Neuronal stem cell (in vitro differentiated cells): ENCODE data around the gene ANKDD1A.

Source experiments
- DNase-seq: peaks from one replicate; pipeline ENCODE4 v3.0.0-alpha.2; 2013; ENCODE audit warnings: low spot score
- H2AFZ ChIP-seq: one replicate; pipeline ENCODE4 v1.6.1; 2013; ENCODE audit warnings: mild to moderate bottlenecking, low read length, inconsistent platforms
- H2AK5ac ChIP-seq: 2 replicates; pipeline ENCODE4 v1.6.1; 2013; ENCODE audit warnings: low read depth, mild to moderate bottlenecking, inconsistent platforms, low read length, moderate library complexity, mixed read lengths
- H2BK120ac ChIP-seq: 2 replicates; pipeline ENCODE4 v1.6.1; 2013; ENCODE audit warnings: low read depth, mild to moderate bottlenecking, inconsistent platforms, low read length, moderate library complexity, mixed read lengths
- H2BK12ac ChIP-seq: one replicate; pipeline ENCODE4 v1.6.1; 2013; ENCODE audit warnings: low read length, inconsistent platforms
- H2BK15ac ChIP-seq: 2 replicates; pipeline ENCODE4 v1.6.1; 2013; ENCODE audit warnings: mild to moderate bottlenecking, low read length, inconsistent platforms, mixed read lengths
- H2BK5ac ChIP-seq: one replicate; pipeline ENCODE4 v1.6.1; 2013; ENCODE audit warnings: inconsistent platforms, mild to moderate bottlenecking, low read length, moderate library complexity
- H3K14ac ChIP-seq: one replicate; pipeline ENCODE4 v1.6.1; 2013; ENCODE audit warnings: low read length, inconsistent platforms
- H3K18ac ChIP-seq: 2 replicates; pipeline ENCODE4 v1.6.1; 2013; ENCODE audit warnings: low read length, inconsistent platforms
- H3K23ac ChIP-seq: 2 replicates; pipeline ENCODE4 v1.6.1; 2013; ENCODE audit warnings: low read depth, mild to moderate bottlenecking, mixed read lengths, low read length, inconsistent platforms; ENCODE audit not compliant: poor library complexity
- H3K27ac ChIP-seq: replicated peaks from 3 replicates; pipeline ENCODE4 v1.5.1; 2013; ENCODE audit warnings: low read length, inconsistent platforms
- H3K27me3 ChIP-seq, 3 experiments: 2 replicates each; pipeline ENCODE4 v1.6.1; 2013; ENCODE audit warnings: low read length in 3 of 3, mild to moderate bottlenecking in 2 of 3, inconsistent platforms in 1 of 3, low read depth in 1 of 3, mixed read lengths in 1 of 3, moderate library complexity in 1 of 3; ENCODE audit not compliant: control insufficient read depth in 3 of 3, insufficient read depth in 3 of 3
- H3K36me3 ChIP-seq, 2 donors: replicated peaks in 1 of 2; 2 replicates each; pipeline ENCODE4 v1.6.1; 2013; ENCODE audit warnings: low read length in 2 of 2; ENCODE audit not compliant: control insufficient read depth in 2 of 2, insufficient read depth in 2 of 2
- H3K4ac ChIP-seq: 2 replicates; pipeline ENCODE4 v1.6.1; 2013; ENCODE audit warnings: inconsistent platforms, mild to moderate bottlenecking, low read length, moderate library complexity
- H3K4me1 ChIP-seq, 2 donors: 1 replicate in 1 of 2; 2 replicates in 1 of 2; pipeline ENCODE4 v1.6.1; 2013; ENCODE audit warnings: low read length in 2 of 2, low read depth in 1 of 2; ENCODE audit not compliant: control insufficient read depth in 2 of 2, insufficient read depth in 1 of 2
- H3K4me2 ChIP-seq: one replicate; pipeline ENCODE4 v1.6.1; 2013; ENCODE audit warnings: mild to moderate bottlenecking, low read length, inconsistent platforms; ENCODE audit not compliant: insufficient read depth, poor library complexity, severe bottlenecking
- H3K4me3 ChIP-seq, 2 donors: 2 replicates each; pipeline ENCODE4 v1.5.1; 2013; ENCODE audit warnings: low read length in 2 of 2, mild to moderate bottlenecking in 2 of 2, inconsistent platforms in 1 of 2, moderate library complexity in 1 of 2
- H3K79me1 ChIP-seq: one replicate; pipeline ENCODE4 v1.6.1; 2013; ENCODE audit warnings: low read depth, mild to moderate bottlenecking, inconsistent platforms, low read length, moderate library complexity
- H3K9ac ChIP-seq: one replicate; pipeline ENCODE4 v1.6.1; 2013; ENCODE audit warnings: mild to moderate bottlenecking, low read depth, low read length, inconsistent platforms; ENCODE audit not compliant: poor library complexity
- H3K9me3 ChIP-seq, 2 donors: replicated peaks in 1 of 2; 2 replicates each; pipeline versions ENCODE3 to v1.6.1; 2013; ENCODE audit warnings: low read length in 2 of 2, mild to moderate bottlenecking in 2 of 2, inconsistent platforms in 1 of 2, low read depth in 1 of 2, mixed read lengths in 1 of 2, moderate library complexity in 1 of 2; ENCODE audit not compliant: control insufficient read depth in 2 of 2, insufficient read depth in 1 of 2
- H4K8ac ChIP-seq: one replicate; pipeline ENCODE4 v1.6.1; 2013; ENCODE audit warnings: low read depth, mild to moderate bottlenecking, inconsistent platforms, low read length, moderate library complexity
- H4K91ac ChIP-seq: one replicate; pipeline ENCODE4 v1.6.1; 2013; ENCODE audit warnings: low read length, low read depth, mild to moderate bottlenecking, inconsistent platforms; ENCODE audit not compliant: poor library complexity
- WGBS, 2 donors: extraction: QIAGEN DNeasy Blood & Tissue Kit; methylation state at CpG; one replicate each; pipeline ENCODE4 v1.1.7; 2013; ENCODE audit warnings: missing lambda C conversion rate in 2 of 2, mixed read lengths in 1 of 2; ENCODE audit not compliant: insufficient read length in 2 of 2, insufficient replicate concordance in 1 of 2; ENCODE audit errors: extremely low coverage in 2 of 2; 5-methylcytosine and 5-hydroxymethylcytosine counted together

Gene ANKDD1A

GRCh38 chr15:64930019-64930652 is 18.4 kb downstream of the ANKDD1A start:
- no peak overlapping the region for H3K9ac ChIP-seq
- no peak overlapping the region for H3K14ac ChIP-seq
- no CpG with 5 or more reads among the region's 10 CpGs for WGBS, 2 donors

GRCh38 chr15:64930778-64931371 is 19.2 kb downstream of the ANKDD1A start:
- no peaks in the 10 kb centered on the region for H3K9me3 ChIP-seq
- H2BK12ac ChIP-seq, result no peak overlapping the region
- no peak overlapping the region for H2AK5ac ChIP-seq
- no peak overlapping the region for H2BK15ac ChIP-seq
- H3K9ac ChIP-seq, result no peak overlapping the region
- no peak overlapping the region for H3K27ac ChIP-seq
- H4K91ac ChIP-seq, result no peak overlapping the region
- no peak overlapping the region for H3K4ac ChIP-seq
- no peak for DNase-seq
- peak overlapping the region; percentile 4 for H2BK5ac ChIP-seq
- no peaks in the 10 kb centered on the region for H3K36me3 ChIP-seq
- H2AFZ ChIP-seq, result no peak overlapping the region
- no peak overlapping the region for H3K4me3 ChIP-seq
- H3K27me3 ChIP-seq, result no peaks in the 10 kb centered on the region
- no peak overlapping the region for H3K14ac ChIP-seq
- H3K4me1 ChIP-seq, result no peaks in the 10 kb centered on the region
- WGBS, 2 donors, result no CpG with 5 or more reads among the region's 11 CpGs
- no peak overlapping the region for H3K23ac ChIP-seq
- no peak overlapping the region for H3K18ac ChIP-seq
- no peak overlapping the region for H2BK120ac ChIP-seq
- no peak overlapping the region for H3K4me2 ChIP-seq
- H4K8ac ChIP-seq, result no peak overlapping the region
- no peaks in the 10 kb centered on the region for H3K79me1 ChIP-seq

More at GRCh38 chr15:64930019-64930652, 18.4 kb downstream of the ANKDD1A start:
- H3K18ac ChIP-seq, result no peak overlapping the region
- H2BK12ac ChIP-seq, result no peak overlapping the region
- H3K4me2 ChIP-seq, result no peak overlapping the region
- no peaks in the 10 kb centered on the region for H3K36me3 ChIP-seq
- H2BK120ac ChIP-seq, result no peak overlapping the region
- no peaks in the 10 kb centered on the region for H3K4me1 ChIP-seq
- H3K27me3 ChIP-seq, result no peaks in the 10 kb centered on the region
- DNase-seq, result no peak
- no peak overlapping the region for H4K8ac ChIP-seq
- H3K4me3 ChIP-seq, result no peak overlapping the region
- no peak overlapping the region for H2AFZ ChIP-seq
- H3K9me3 ChIP-seq, result no peaks in the 10 kb centered on the region
- H2BK15ac ChIP-seq, result no peak overlapping the region
- H2AK5ac ChIP-seq, result no peak overlapping the region
- H3K23ac ChIP-seq, result peak overlapping the region; percentile 25
- H4K91ac ChIP-seq, result no peak overlapping the region
- H2BK5ac ChIP-seq, result no peak overlapping the region
- H3K27ac ChIP-seq, result no peak overlapping the region
- no peaks in the 10 kb centered on the region for H3K79me1 ChIP-seq
- no peak overlapping the region for H3K4ac ChIP-seq

- Histone ChIP-seq H3K79me1 (no peaks in the 10 kb centered on the region), H3K27ac (no peak overlapping the region), H3K18ac (no peak overlapping the region), H2BK15ac (no peak overlapping the region), H3K9me3 (no peaks in the 10 kb centered on the region), H3K23ac (no peak overlapping the region), H3K4me2 (no peak overlapping the region), H3K14ac (no peak overlapping the region), H2AFZ (no peak overlapping the region), H4K91ac (no peak overlapping the region), H3K36me3 (no peaks in the 10 kb centered on the region), H2BK120ac (no peak overlapping the region), H2BK12ac (no peak overlapping the region), H2AK5ac (no peak overlapping the region), H3K4me1 (no peaks in the 10 kb centered on the region), H2BK5ac (peak overlapping the region; percentile 4), H3K4ac (no peak overlapping the region), H3K9ac (no peak overlapping the region), H3K27me3 (no peaks in the 10 kb centered on the region), H4K8ac (no peak overlapping the region), H3K4me3 (no peak overlapping the region)
- no peak for DNase-seq
- no CpG with 5 or more reads among the region's 8 CpGs for WGBS, 2 donors
Observed at GRCh38 chr15:64931381-64931780, 19.7 kb downstream of the ANKDD1A start.

- Histone ChIP-seq H3K18ac (no peak overlapping the region), H3K9ac (no peak overlapping the region), H3K27me3 (no peaks in the 10 kb centered on the region), H3K27ac (no peak overlapping the region), H3K9me3 (no peaks in the 10 kb centered on the region), H3K79me1 (no peaks in the 10 kb centered on the region), H3K4me3 (no peak overlapping the region), H3K23ac (no peak overlapping the region), H2BK12ac (no peak overlapping the region), H3K4ac (no peak overlapping the region), H2AK5ac (no peak overlapping the region), H4K91ac (no peak overlapping the region), H3K14ac (no peak overlapping the region), H4K8ac (no peak overlapping the region), H3K4me2 (no peak overlapping the region), H2AFZ (no peak overlapping the region), H2BK15ac (no peak overlapping the region), H3K4me1 (no peaks in the 10 kb centered on the region), H2BK120ac (no peak overlapping the region), H3K36me3 (no peaks in the 10 kb centered on the region), H2BK5ac (no peak overlapping the region)
- WGBS, 2 donors, result no CpG with 5 or more reads among the region's 11 CpGs
- DNase-seq, result no peak
Observed at GRCh38 chr15:64934023-64934422, 22.3 kb downstream of the ANKDD1A start.
